Cardiac fibroblast (primary cell): ENCODE measurements around the gene UGT1A4.

ENCODE experiments used
- DNase-seq, 2 donors: peaks; one replicate each; pipeline versions ENCODE4 v3.0.0 to v3.0.0-alpha.2; 2010; ENCODE audit warnings: low read depth in 2 of 2
- H3K4me3 ChIP-seq, 2 donors: replicated peaks in 1 of 2; 1 replicate in 1 of 2; 2 replicates in 1 of 2; pipeline ENCODE4 v1.5.1; 2011; ENCODE audit warnings: low read depth in 2 of 2, low read length in 2 of 2, mild to moderate bottlenecking in 2 of 2, moderate library complexity in 1 of 2
- TF ChIP-seq, protein P1 (sequence below): IDR thresholded peaks from one replicate; pipeline ENCODE4 v1.5.1; 2011; ENCODE audit warnings: low read depth, mild to moderate bottlenecking, low read length, inconsistent platforms

The UGT1A4 gene

DNA sequence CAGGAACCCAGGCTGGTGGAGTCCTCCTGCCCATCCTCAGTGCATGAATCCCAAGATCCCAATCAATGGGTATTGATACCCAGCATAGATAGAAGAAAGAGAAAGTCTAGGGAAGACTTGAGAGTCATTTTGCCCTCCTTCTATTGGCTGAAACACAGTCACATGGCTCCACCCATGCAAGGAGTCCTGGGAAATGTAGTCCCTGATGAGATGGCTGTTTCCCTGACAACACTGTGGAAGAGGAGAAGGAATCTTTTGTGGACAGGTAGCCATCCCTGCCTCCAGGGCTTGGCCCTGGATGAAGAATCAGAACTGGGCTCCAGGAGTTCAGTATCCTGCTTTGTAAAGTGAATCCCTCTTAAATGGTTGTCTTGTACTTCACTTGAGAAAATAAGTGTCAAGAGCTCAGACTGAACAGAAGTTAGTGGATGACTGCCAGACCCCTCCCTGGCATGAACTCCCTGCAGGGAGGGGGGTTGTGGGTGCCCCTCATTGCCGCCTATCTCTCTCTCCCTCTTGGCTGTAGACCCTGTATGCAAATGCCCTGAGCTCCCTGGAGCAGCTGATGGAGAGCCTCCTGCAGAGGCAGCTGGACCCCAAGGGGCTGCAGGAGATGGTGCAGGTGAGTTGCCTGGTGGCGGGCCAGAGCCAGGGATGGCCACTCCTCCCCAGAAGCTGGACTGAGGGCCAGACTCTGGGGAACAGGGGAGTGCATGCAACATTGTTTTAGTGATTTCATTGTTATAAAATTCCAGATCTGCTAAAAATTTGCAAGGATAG, 95.7 kb downstream of the UGT1A4 start:
- DNase-seq: peak in 1 of 2 donors; percentile 30
- no peak overlapping the region for H3K4me3 ChIP-seq
- TF ChIP-seq, protein P1, sequence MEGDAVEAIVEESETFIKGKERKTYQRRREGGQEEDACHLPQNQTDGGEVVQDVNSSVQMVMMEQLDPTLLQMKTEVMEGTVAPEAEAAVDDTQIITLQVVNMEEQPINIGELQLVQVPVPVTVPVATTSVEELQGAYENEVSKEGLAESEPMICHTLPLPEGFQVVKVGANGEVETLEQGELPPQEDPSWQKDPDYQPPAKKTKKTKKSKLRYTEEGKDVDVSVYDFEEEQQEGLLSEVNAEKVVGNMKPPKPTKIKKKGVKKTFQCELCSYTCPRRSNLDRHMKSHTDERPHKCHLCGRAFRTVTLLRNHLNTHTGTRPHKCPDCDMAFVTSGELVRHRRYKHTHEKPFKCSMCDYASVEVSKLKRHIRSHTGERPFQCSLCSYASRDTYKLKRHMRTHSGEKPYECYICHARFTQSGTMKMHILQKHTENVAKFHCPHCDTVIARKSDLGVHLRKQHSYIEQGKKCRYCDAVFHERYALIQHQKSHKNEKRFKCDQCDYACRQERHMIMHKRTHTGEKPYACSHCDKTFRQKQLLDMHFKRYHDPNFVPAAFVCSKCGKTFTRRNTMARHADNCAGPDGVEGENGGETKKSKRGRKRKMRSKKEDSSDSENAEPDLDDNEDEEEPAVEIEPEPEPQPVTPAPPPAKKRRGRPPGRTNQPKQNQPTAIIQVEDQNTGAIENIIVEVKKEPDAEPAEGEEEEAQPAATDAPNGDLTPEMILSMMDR: no peak

DNA sequence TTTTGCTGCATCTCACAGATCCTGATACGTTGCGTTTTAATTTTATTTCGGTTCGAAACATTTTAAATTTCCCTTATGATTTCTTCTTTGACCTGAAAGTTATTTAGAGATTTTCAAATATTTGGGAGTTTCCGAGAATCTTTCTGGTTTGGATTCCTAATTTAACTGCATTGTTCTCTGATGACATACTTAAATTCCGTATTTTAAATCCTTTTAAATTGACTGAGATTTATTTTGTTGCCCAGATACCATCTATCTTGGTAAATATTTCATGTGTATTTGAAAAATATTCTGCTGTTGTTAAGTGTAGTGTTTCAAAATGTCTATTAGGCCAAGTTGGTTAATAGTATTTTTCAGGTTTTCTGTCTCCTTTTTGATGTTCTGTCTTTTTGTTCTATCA, 97.3 kb downstream of the UGT1A4 start:
- H3K4me3 ChIP-seq: no peak overlapping the region
- TF ChIP-seq, protein P1: no peak
- DNase-seq: no peak

DNA sequence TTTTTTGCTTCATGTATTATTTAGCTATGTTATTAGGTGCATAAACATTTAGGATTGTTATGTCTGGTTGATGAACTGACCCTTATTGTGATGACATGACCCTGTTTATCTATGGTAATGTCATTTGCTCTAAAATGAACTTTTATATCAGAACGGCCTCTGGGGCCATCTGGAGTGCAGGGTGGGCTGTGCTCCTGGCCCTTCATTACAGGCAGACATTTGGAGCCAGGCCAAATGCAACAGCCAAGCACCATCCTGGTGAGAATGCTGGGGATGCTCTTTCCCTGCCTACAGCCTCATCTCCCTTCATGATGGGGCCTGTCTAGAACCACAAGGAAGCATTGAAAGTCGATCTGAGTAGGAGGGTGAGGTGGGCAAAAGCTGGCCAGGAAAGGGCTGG, 97.8 kb downstream of the UGT1A4 start:
- no peak overlapping the region for H3K4me3 ChIP-seq
- TF ChIP-seq, protein P1: no peak
- no peak for DNase-seq

- no peak for DNase-seq
- TF ChIP-seq, protein P1: no peak
- H3K4me3 ChIP-seq: no peak overlapping the region
Observed at GRCh38 chr2:233816771-233817170, 98.2 kb downstream of the UGT1A4 start.

DNA sequence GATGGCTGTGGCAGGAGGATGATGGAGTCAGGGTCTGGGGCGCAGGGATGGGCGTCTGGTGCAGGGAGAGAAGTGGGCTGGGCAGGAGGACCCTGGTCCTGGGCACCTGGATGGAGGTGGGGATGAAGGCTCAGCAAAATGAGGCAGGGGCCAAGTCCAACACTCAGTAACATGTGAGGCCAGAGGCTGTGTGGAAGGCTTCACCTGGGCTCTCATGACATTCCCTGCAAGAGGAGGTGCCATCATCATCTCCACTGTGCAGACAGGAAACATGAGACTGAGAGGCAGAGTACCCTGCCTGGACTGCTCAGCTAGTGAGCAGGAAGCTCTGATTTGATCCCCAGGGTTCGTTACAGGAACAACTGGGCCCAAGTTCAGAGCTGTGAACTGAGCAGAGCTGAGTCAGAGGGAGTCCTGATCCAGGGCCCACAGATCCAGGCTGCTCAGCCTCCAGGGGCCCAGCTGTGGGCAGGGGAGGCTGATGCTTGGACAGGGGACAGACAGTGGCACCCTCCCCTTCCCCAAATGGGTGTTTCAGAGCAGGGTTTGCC, 98.9 kb downstream of the UGT1A4 start:
- no peak overlapping the region for H3K4me3 ChIP-seq
- TF ChIP-seq, protein P1: no peak
- DNase-seq: peak; percentile 23 to 40

DNA sequence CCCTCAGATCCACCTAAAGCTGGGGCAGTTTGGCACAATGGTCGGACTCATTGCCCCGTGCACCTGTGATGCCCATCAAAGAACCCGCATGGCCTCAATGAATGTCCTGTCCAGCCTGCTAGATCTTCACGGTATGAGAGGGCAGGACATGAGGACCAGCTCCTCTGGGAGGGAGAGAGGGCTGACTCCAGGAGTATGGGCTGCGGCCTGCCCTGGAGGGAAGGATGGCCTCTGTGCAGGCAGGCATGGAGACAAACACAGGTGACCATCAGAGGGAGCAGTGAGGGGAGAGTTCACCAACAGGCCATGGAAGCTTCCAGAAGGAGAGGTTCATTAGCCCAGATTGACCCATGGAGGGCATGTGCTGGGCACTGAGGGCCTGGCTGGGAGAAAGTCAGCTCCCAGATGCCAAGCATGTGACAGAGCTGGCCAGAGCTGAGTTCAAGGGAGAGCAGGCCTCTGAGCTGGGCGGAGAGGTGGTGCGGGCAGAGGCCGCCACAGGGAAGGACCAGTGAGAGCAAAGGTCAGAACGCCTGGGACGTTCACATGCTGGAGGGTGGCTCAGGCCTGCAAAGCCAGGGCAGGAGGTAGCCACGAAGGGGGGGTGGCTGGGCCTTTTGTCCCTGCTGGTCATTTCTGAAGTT, 99.6 kb downstream of the UGT1A4 start:
- TF ChIP-seq, protein P1: no peak
- DNase-seq: no peak

More for the DNA sequence above, 99.6 kb downstream of the UGT1A4 start:
- H3K4me3 ChIP-seq: no peak overlapping the region
